ENCODE results near the gene GNPTG. TPM values are rescaled to one million over a fixed set of nuclear protein-coding genes. Genes with fewer than 3 reads are reported as not detected.

The GNPTG gene
- total RNA-seq, 1 donor = 69.1 TPM

DNA sequence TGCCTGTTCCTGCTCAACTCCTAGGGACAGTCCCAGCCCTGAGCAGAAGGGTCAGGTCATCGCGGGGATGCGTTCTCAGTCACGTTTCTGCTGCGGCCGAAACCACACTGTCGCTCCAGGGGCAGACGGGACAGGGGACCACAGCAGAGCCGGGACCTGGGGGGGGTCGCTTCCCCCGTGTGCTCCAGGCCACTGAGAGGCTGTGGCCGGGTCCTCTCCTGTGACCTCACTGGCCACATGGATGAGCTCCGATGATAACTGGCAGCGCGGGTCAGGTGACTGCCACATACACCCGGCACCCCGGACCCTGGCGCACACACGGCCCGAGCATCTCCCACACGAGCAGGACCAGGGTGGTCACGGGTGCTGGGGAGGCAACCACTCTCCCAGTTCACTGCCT is 12.8 kb downstream of the GNPTG start:
- H2AFZ ChIP-seq (ENCODE audit: low read length) = no peak overlapping the region
- peaks cover 24% of the 10 kb centered on the region for H4K20me1 ChIP-seq (ENCODE audit: insufficient read depth, low read length)
- peaks cover 34% of the 10 kb centered on the region for H3K79me2 ChIP-seq (ENCODE audit: insufficient read depth, low read length)
- no peak overlapping the region for H3K4me2 ChIP-seq (ENCODE audit: insufficient read depth, low read length)
- H3K4me3 ChIP-seq (ENCODE audit: insufficient read depth, low read length) = no peak overlapping the region
- H3K4me1 ChIP-seq (ENCODE audit: insufficient read depth, low read length) = no peaks in the 10 kb centered on the region
- no peak overlapping the region for H3K27ac ChIP-seq (ENCODE audit: low read depth, low read length)
- TF ChIP-seq, protein P1, sequence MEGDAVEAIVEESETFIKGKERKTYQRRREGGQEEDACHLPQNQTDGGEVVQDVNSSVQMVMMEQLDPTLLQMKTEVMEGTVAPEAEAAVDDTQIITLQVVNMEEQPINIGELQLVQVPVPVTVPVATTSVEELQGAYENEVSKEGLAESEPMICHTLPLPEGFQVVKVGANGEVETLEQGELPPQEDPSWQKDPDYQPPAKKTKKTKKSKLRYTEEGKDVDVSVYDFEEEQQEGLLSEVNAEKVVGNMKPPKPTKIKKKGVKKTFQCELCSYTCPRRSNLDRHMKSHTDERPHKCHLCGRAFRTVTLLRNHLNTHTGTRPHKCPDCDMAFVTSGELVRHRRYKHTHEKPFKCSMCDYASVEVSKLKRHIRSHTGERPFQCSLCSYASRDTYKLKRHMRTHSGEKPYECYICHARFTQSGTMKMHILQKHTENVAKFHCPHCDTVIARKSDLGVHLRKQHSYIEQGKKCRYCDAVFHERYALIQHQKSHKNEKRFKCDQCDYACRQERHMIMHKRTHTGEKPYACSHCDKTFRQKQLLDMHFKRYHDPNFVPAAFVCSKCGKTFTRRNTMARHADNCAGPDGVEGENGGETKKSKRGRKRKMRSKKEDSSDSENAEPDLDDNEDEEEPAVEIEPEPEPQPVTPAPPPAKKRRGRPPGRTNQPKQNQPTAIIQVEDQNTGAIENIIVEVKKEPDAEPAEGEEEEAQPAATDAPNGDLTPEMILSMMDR (IDR thresholded peaks at IDR 0.05; ENCODE audit: extremely low read depth, low read depth, low read length) = no peak
- no peaks in the 10 kb centered on the region for H3K27me3 ChIP-seq (ENCODE audit: insufficient read depth, low read length)
- DNase-seq (ENCODE audit: insufficient read length, low spot score, missing footprints) = no peak
- H3K9me3 ChIP-seq (ENCODE audit: low read depth, low read length) = no peaks in the 10 kb centered on the region
- H3K36me3 ChIP-seq (ENCODE audit: insufficient read depth, low read length) = peaks cover 42% of the 10 kb centered on the region

DNA sequence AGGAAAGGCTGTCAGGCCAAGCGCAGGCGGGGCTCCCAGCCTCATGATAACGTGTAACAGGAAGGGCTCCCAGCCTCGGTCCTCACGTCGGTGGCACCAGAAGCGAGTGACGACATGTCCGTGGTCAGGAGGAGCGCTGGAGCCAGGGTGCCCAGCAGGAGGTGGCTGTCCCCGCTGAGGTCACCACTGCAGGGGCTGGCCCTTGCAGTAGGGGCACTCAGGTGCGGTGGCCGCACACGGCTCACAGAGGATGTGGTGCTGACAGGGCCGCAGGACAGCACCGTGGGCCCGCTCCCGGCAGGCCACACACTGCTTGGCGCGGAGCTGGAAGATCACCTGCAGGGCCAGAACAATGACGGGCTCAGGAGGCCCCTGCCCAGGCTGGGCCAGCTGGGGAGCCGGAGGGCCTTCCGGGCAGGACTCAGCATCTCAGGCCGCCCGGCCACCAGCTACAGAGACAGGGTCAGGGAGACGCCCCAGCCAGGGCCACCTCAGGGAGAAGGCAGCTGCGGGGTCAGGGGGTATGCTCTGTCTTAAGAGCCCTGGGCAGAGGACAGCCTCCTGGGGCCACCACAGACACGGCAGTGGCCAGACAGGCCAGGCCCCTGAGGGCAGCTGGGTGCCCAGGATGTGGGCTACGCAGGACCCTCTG is 14.5 kb downstream of the GNPTG start:
- Histone ChIP-seq H3K9me3 (ENCODE audit: low read depth, low read length) (no peaks in the 10 kb centered on the region), H2AFZ (ENCODE audit: low read length) (no peak overlapping the region), H4K20me1 (ENCODE audit: insufficient read depth, low read length) (peaks cover 20% of the 10 kb centered on the region), H3K4me2 (ENCODE audit: insufficient read depth, low read length) (no peak overlapping the region), H3K27ac (ENCODE audit: low read depth, low read length) (no peak overlapping the region), H3K79me2 (ENCODE audit: insufficient read depth, low read length) (peaks cover 17% of the 10 kb centered on the region), H3K4me3 (ENCODE audit: insufficient read depth, low read length) (no peak overlapping the region), H3K36me3 (ENCODE audit: insufficient read depth, low read length) (peaks cover 42% of the 10 kb centered on the region), H3K27me3 (ENCODE audit: insufficient read depth, low read length) (no peaks in the 10 kb centered on the region), H3K4me1 (ENCODE audit: insufficient read depth, low read length) (no peaks in the 10 kb centered on the region)
- DNase-seq (ENCODE audit: insufficient read length, low spot score, missing footprints) = no peak
- TF ChIP-seq, protein P1 (IDR thresholded peaks at IDR 0.05; ENCODE audit: extremely low read depth, low read depth, low read length) = no peak

DNA sequence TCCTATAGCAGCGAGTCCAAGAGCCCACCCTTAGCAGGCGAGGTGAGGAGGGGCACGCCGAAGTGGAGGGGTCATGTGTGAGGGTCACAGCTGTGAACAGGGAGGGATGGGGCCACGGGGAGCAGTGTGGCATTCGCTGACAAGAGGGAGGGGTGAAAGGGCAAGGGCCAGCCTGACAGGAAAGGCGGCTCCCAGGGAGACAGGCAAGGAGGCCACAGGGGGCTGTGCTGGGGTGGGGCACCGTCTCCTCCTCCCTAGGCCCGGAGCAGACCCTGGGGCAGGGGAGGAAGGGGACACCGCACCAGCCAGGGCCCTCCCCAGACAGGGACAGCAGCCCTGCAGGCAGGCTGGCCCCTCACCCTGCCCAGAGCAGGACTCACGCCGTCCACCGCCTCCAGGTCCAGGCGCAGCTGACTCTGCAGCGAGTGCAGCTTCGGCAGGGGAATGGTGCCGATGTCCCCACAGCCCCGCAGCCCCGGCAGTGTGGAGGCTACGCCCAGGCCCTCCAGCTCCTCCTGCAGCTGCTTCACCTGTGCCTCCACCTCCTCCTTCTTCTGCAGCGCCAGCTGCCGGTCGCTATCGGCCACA is 15.1 kb downstream of the GNPTG start:
- Histone ChIP-seq H4K20me1 (ENCODE audit: insufficient read depth, low read length) (peaks cover 19% of the 10 kb centered on the region), H3K4me2 (ENCODE audit: insufficient read depth, low read length) (no peak overlapping the region), H3K79me2 (ENCODE audit: insufficient read depth, low read length) (peaks cover 13% of the 10 kb centered on the region), H3K4me1 (ENCODE audit: insufficient read depth, low read length) (no peaks in the 10 kb centered on the region), H2AFZ (ENCODE audit: low read length) (no peak overlapping the region), H3K27me3 (ENCODE audit: insufficient read depth, low read length) (no peaks in the 10 kb centered on the region), H3K36me3 (ENCODE audit: insufficient read depth, low read length) (peaks cover 37% of the 10 kb centered on the region), H3K9me3 (ENCODE audit: low read depth, low read length) (no peaks in the 10 kb centered on the region), H3K27ac (ENCODE audit: low read depth, low read length) (no peak overlapping the region), H3K4me3 (ENCODE audit: insufficient read depth, low read length) (no peak overlapping the region)
- TF ChIP-seq, protein P1 (IDR thresholded peaks at IDR 0.05; ENCODE audit: extremely low read depth, low read depth, low read length) = no peak
- DNase-seq (ENCODE audit: insufficient read length, low spot score, missing footprints) = no peak

DNA sequence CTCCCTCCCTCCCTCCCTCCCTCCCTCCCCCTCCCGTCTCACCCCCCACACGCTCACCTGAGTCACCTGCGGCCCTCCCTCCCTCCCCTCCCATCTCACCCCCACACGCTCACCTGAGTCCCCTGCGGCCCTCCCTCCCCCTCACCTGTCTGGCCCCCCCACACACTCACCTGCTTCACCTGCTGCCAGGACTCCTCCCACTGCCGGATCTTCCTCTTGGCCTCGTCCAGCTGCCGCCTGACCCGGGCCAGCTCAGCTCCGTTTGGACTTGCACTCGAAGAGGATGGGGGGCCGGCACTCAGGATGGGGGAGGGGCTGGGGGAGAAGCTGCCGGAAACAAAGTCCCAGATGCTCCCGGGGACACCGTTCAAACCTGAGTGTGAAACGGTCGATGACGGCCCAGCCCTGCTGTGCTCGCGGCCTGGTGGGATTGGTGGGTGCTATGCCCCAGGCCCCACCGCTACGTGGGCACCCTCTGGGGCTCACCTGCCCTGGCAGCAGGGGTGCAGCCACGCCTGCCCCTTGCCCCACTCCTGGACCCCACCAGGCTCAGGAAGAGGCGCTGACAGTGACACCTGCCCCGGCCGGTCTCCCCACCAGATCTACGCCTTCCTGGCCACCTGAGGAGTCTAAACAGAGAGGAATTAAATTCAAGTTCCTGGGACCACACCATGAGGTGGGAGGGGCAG is 15.9 kb downstream of the GNPTG start:
- no peaks in the 10 kb centered on the region for H3K4me1 ChIP-seq (ENCODE audit: insufficient read depth, low read length)
- H2AFZ ChIP-seq (ENCODE audit: low read length) = no peak overlapping the region
- H3K4me3 ChIP-seq (ENCODE audit: insufficient read depth, low read length) = no peak overlapping the region
- peaks cover 5% of the 10 kb centered on the region for H3K79me2 ChIP-seq (ENCODE audit: insufficient read depth, low read length)
- H4K20me1 ChIP-seq (ENCODE audit: insufficient read depth, low read length) = peaks cover 12% of the 10 kb centered on the region
- no peak for DNase-seq (ENCODE audit: insufficient read length, low spot score, missing footprints)
- no peaks in the 10 kb centered on the region for H3K27me3 ChIP-seq (ENCODE audit: insufficient read depth, low read length)
- peaks cover 33% of the 10 kb centered on the region for H3K36me3 ChIP-seq (ENCODE audit: insufficient read depth, low read length)
- H3K4me2 ChIP-seq (ENCODE audit: insufficient read depth, low read length) = no peak overlapping the region
- TF ChIP-seq, protein P1 (IDR thresholded peaks at IDR 0.05; ENCODE audit: extremely low read depth, low read depth, low read length) = no peak
- no peak overlapping the region for H3K27ac ChIP-seq (ENCODE audit: low read depth, low read length)
- H3K9me3 ChIP-seq (ENCODE audit: low read depth, low read length) = no peaks in the 10 kb centered on the region
